Skeletal muscle tissue (tissue), 4 donors: ENCODE measurements around the gene SLC8A2. TPM values are rescaled to one million over a fixed set of nuclear protein-coding genes. Genes with fewer than 3 reads are reported as not detected.
"Not testable (repeated sequence)": the region's sequence is repeated elsewhere in the genome, so short reads cannot be mapped to it uniquely, and the experiment has no call there.

Experiments
- H3K27ac ChIP-seq: one replicate; pipeline ENCODE4 v1.7.0; 2013; ENCODE audit warnings: mild to moderate bottlenecking, low read depth, low read length, inconsistent platforms
- H3K27me3 ChIP-seq, 3 donors: one replicate each; pipeline ENCODE4 v1.7.0; 2013; ENCODE audit warnings: low read length in 3 of 3; ENCODE audit not compliant: control insufficient read depth in 3 of 3, insufficient read depth in 3 of 3
- H3K36me3 ChIP-seq, 3 donors: one replicate each; pipeline ENCODE4 v1.7.0; 2013; ENCODE audit warnings: low read length in 3 of 3; ENCODE audit not compliant: control insufficient read depth in 3 of 3, insufficient read depth in 3 of 3
- H3K4me1 ChIP-seq, 3 donors: one replicate each; pipeline ENCODE4 v1.7.0; 2013; ENCODE audit warnings: low read length in 3 of 3, mild to moderate bottlenecking in 3 of 3; ENCODE audit not compliant: control insufficient read depth in 3 of 3, insufficient read depth in 3 of 3
- H3K4me3 ChIP-seq, 3 donors: one replicate each; pipeline ENCODE4 v1.7.0; 2013; ENCODE audit warnings: low read length in 3 of 3
- H3K9ac ChIP-seq, 3 donors: one replicate each; pipeline ENCODE4 v1.7.0; 2013; ENCODE audit warnings: low read length in 3 of 3, mild to moderate bottlenecking in 3 of 3, moderate library complexity in 2 of 3, low read depth in 1 of 3
- H3K9me3 ChIP-seq, 3 donors: one replicate each; pipeline ENCODE4 v1.7.0; 2013; ENCODE audit warnings: low read length in 3 of 3; ENCODE audit not compliant: control insufficient read depth in 3 of 3
- total RNA-seq: library from RNA; depleted of rRNA; stranded (reverse); fragments of >200 nt; gene quantifications from one replicate; pipeline ENCODE4 v1.2.3, GENCODE V29; 2014
- donor health status: Osteomylitis.

The SLC8A2 gene
- total RNA-seq, 1 donor from 2014 or later, result under 0.01 TPM

DNA sequence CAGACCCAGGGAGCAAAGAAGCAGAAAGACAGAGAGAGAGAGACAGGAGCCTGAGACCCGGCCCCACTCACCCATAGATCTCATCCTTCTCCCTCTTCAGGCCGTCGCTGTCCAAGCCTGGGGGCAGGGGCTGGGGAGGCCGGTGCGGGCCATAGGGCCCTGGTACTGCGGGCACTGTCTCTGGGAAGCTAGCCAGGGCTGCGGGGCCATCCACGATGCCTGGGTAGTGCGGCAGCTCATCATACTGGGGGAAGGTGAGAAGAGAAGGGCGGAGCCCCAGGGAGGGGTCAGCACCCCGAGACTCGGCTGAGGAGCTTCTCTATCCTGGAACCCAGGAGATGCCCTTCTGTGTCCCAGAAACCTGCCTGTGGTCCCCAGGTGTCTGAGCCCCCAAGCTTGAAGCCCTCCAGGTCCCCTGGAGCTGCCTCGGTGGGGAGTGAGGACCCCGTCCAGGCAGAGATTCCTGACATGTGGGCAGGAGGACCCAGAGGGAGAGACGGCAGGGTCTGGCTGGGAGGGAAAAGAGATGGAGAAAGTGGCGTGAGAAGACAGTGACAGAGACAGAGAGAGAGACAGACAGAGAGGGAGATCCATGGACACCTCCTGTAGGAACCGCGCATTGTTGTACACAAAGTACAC is 54.5 kb downstream of the SLC8A2 start:
- Histone ChIP-seq H3K9me3 (no peaks in the 10 kb centered on the region), H3K27ac (no peak overlapping the region), H3K4me1 (peaks cover 6 to 13% (median 6%) of the 10 kb centered on the region in 3 donors), H3K27me3 (peaks cover 65 to 69% (median 66%) of the 10 kb centered on the region in 3 donors), H3K36me3 (no peaks in the 10 kb centered on the region), H3K4me3 (peak overlapping the region in 1 of 3 donors; percentile 46), H3K9ac (no peak overlapping the region)

DNA sequence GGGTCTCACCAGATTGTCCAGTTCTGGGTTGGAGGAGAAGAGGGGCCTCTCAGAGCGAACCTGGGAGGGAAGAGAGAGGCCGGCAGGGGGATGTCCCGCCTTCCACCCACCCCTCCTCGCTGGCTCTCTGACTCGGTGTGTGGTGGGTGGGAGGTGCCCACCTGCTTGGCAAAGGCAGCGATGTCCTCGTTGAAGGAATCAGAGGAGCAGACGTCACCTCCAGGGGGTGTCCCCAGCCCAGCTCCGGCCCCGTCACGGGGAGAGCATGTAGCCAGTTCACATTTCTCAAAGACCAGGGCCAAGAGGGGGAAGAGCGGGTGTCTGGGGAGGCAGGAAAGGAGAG is 55.1 kb downstream of the SLC8A2 start:
- Histone ChIP-seq H3K9me3 (no peaks in the 10 kb centered on the region), H3K4me3 (no peak overlapping the region), H3K4me1 (peaks cover 6 to 13% (median 6%) of the 10 kb centered on the region in 3 donors), H3K27ac (no peak overlapping the region), H3K9ac (no peak overlapping the region), H3K36me3 (no peaks in the 10 kb centered on the region), H3K27me3 (peaks cover 59 to 70% (median 60%) of the 10 kb centered on the region in 3 donors)

DNA sequence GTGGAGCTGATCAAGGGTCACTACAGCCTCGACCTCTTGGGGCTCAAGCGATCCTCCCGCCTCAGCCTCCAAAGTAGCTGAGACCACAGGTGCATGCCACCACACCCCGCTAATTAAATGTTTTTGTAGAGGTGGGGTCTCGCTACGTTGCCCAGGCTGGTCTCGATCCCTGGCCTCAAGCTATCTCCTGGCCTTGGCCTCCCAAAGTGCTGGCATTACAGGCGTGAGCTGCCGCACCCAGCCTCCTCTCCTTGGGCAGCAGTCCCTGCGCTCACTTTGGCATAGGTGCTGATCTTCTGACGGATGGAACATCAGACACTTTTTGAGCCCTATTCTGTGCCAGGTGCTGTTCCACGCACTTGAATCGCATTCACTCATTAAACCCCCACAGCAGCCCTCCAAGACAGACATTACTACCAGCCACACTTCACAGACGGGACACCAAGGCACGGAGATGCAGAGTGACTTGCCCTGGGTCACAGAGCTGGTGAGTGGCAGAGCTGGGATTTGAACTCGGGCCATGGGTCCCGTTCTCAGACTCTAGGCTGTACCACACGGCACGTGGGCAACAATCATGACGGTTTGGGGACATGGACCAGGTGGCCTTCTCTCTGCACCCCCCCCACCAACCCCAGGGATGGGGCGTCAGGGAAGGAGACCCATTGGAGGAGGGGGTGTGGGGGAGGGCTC is 55.6 kb downstream of the SLC8A2 start:
- H3K9ac ChIP-seq, result no peak overlapping the region
- H3K9me3 ChIP-seq, result no peaks in the 10 kb centered on the region
- H3K36me3 ChIP-seq, result no peaks in the 10 kb centered on the region
- H3K27ac ChIP-seq, result no peak overlapping the region
- H3K4me1 ChIP-seq, result peaks cover 5 to 10% (median 6%) of the 10 kb centered on the region in 3 donors
- H3K4me3 ChIP-seq, result no peak overlapping the region
- peaks cover 54 to 65% (median 55%) of the 10 kb centered on the region in 3 donors for H3K27me3 ChIP-seq

DNA sequence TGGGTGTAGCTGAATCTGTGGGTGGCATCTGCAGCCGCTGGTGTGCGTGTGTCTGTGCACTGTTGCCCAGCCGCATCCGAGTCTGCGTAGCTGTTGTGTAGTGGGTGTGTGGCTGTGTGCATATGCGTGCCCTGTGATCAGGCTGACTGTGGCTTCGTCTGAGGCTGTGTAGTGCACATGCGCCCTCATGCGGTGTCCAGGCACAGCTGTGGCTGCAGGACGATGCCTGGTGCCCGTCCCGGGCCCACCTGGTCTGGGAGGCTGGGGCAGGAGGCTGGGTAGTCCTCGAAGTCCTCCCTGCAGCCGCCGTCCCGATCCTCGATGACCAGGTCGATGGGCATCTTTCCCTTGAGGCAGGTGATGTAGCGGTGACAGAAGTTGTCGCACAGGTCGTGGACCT is 57.2 kb downstream of the SLC8A2 start:
- Histone ChIP-seq H3K4me1 (peaks cover 5 to 9% (median 6%) of the 10 kb centered on the region in 3 donors), H3K9me3 (no peaks in the 10 kb centered on the region), H3K36me3 (no peaks in the 10 kb centered on the region), H3K27me3 (peaks cover 42 to 50% (median 43%) of the 10 kb centered on the region in 3 donors), H3K9ac (no peak overlapping the region), H3K27ac (no peak overlapping the region), H3K4me3 (no peak overlapping the region)

DNA sequence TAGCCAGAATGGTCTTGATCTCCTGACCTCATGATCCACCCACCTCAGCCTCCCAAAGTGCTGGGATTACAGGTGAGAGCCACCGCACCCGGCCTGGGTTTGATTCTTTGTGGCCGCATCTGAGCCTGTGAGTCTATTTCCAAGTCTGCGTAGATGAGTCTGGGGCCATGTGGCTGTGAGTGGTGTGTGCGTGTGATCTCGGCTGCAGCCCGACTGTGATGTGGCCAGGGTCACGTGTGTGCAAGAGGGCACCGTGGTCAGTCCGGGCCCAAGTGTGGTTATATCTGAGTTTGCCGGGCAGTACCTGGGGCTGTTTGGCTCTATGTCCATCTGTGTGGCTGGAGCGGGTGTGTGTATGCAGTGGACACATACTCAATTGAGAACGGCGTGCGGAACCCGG is 57.8 kb downstream of the SLC8A2 start:
- H3K4me1 ChIP-seq, result peaks cover 5 to 9% (median 6%) of the 10 kb centered on the region in 3 donors
- no peak overlapping the region for H3K9ac ChIP-seq
- H3K36me3 ChIP-seq, result no peaks in the 10 kb centered on the region
- no peak overlapping the region for H3K27ac ChIP-seq
- H3K27me3 ChIP-seq, result peaks cover 40 to 52% (median 44%) of the 10 kb centered on the region in 3 donors
- H3K4me3 ChIP-seq, result no peak overlapping the region
- no peaks in the 10 kb centered on the region for H3K9me3 ChIP-seq

DNA sequence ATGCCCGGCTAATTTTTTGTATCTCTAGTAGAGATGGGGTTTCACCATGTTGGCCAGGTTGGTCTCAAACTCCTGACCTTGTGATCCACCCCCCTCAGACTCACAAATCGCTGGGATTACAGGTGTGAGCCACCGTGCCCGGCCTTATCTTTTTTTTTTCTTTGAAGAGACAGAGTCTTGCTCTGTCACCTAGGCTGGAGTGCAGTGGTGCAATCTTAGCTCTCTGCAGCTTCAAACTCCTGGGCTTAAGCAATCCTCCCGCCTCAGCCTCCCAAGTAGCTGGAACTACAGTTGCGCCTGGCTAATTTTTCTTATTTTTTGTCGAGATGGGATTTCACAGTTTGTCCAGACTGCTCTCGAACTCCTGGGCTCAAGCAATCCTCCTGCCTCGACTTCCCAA is 60.0 kb downstream of the SLC8A2 start:
- H3K27me3 ChIP-seq, result peaks cover 27 to 47% (median 34%) of the 10 kb centered on the region in 3 donors
- not testable (repeated sequence) for H3K9me3 ChIP-seq, H3K36me3 ChIP-seq

DNA sequence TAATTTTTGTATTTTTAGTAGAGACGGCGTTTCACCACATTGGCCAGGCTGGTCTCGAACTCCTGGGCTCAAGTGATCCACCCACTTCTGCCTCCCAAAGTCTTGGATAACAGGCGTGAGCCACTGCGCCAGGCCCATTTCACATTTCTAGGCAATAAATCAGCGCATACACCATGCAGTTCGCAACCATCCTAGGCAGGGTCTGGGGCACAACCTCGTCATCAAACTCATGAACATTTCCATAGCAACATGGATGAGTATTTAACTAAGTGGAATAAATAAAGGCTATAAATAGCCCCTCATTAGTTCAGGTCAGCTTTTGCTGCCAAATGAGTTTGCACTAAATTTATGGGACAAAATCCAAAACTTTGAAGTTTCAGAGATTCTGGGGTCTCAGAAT is 60.6 kb downstream of the SLC8A2 start:
- no peak overlapping the region for H3K27ac ChIP-seq
- peaks cover 0 to 3% (median 0%) of the 10 kb centered on the region in 3 donors for H3K36me3 ChIP-seq
- no peaks in the 10 kb centered on the region for H3K9me3 ChIP-seq
- H3K4me3 ChIP-seq, result no peak overlapping the region
- H3K27me3 ChIP-seq, result peaks cover 28 to 47% (median 34%) of the 10 kb centered on the region in 3 donors
- H3K4me1 ChIP-seq, result no peaks in the 10 kb centered on the region
- no peak overlapping the region for H3K9ac ChIP-seq

More for the DNA sequence above, 60.0 kb downstream of the SLC8A2 start:
- H3K9ac ChIP-seq, H3K4me3 ChIP-seq, H3K4me1 ChIP-seq, H3K27ac ChIP-seq: not testable (repeated sequence)

DNA sequence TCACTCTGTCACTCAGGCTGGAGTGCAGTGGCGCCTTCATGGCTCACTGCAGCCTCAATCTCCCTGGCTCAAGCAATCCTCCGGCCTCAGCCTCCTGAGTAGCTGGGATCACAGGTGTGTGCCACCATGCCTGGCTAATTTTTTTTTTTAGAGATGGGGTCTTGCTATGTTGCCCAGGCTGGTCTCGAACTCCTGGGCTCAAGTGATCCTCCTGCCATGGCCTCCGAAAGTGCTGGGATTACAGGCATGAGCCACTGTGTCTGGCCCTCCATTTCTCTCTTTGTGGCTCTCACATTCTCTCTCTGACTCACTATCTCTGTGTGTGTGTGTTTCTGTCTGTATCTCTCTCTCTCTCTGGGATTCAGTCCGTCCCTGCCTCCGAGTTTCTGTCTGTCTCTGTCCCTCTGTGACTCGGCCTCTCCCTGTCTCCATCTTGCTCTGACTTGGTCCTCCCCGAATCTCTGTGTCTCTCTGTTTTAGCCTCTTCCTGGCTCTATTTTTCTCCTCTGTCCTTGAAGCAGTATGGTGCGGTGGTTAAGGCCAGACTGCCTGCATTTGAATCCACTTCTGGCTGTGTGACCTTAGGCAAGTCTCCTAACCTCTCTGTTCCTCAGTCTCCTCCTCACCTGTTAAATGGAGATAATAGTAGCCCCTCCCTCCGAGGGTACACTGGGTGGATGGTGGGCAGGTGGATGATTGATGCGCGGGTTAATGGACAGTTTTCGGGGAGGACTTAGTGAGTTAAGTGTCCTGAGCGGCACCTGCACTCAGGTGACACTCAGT is 63.3 kb downstream of the SLC8A2 start:
- no peaks in the 10 kb centered on the region for H3K9me3 ChIP-seq
- H3K4me3 ChIP-seq, result no peak overlapping the region
- H3K36me3 ChIP-seq, result peaks cover 0 to 3% (median 0%) of the 10 kb centered on the region in 3 donors
- H3K27ac ChIP-seq, result no peak overlapping the region
- peaks cover 22 to 55% (median 36%) of the 10 kb centered on the region in 3 donors for H3K27me3 ChIP-seq
- no peaks in the 10 kb centered on the region for H3K4me1 ChIP-seq
- no peak overlapping the region for H3K9ac ChIP-seq

DNA sequence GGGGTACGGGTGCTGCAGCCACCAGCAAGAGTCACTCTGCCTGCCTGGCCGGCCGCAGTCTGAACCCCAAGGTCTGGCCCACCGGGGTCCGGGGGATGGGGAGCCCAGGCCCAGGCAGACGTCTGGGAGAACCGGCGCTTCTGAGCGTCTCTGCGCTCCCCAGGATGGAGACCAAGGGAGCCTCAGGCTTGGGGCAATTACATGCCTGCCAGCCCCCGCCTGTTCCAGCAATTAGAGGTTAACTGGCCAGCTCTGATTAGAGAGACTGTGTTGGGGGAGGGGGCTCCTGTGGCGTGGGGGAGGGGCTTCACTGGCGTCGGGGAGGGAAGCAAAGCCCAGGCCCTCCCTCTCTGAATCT is 64.3 kb downstream of the SLC8A2 start:
- H3K27ac ChIP-seq, result no peak overlapping the region
- H3K9me3 ChIP-seq, result no peaks in the 10 kb centered on the region
- H3K9ac ChIP-seq, result no peak overlapping the region
- no peak overlapping the region for H3K4me3 ChIP-seq
- H3K4me1 ChIP-seq, result no peaks in the 10 kb centered on the region
- H3K36me3 ChIP-seq, result peaks cover 0 to 3% (median 0%) of the 10 kb centered on the region in 3 donors
- peaks cover 26 to 58% (median 37%) of the 10 kb centered on the region in 3 donors for H3K27me3 ChIP-seq
